ENCODE data around the gene TMEM254.

DNA sequence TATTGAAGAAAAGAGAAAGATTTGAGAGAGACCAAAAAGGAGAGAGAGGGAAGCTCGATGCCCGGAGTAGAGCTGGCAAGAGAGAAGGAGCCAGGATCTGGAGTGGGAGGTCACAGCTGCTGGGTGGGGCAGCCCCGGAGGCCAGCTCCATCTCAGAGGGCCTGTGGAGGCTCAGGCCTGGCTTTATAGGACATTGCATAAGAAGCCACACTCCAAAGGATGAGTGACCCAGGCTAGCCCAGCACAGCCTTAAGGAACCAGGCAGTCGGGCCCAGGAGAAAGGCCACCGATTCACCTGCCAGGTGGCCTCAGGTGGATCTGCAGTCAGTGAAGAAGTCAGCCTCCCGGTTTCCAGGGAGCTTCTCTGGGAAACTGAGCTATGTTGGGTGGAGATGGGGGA, 54.7 kb downstream of the TMEM254 start:
- TF ChIP-seq, protein P1, sequence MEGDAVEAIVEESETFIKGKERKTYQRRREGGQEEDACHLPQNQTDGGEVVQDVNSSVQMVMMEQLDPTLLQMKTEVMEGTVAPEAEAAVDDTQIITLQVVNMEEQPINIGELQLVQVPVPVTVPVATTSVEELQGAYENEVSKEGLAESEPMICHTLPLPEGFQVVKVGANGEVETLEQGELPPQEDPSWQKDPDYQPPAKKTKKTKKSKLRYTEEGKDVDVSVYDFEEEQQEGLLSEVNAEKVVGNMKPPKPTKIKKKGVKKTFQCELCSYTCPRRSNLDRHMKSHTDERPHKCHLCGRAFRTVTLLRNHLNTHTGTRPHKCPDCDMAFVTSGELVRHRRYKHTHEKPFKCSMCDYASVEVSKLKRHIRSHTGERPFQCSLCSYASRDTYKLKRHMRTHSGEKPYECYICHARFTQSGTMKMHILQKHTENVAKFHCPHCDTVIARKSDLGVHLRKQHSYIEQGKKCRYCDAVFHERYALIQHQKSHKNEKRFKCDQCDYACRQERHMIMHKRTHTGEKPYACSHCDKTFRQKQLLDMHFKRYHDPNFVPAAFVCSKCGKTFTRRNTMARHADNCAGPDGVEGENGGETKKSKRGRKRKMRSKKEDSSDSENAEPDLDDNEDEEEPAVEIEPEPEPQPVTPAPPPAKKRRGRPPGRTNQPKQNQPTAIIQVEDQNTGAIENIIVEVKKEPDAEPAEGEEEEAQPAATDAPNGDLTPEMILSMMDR (tag by site-specific recombination; IDR thresholded peaks at IDR 0.05): no peak
- TF ChIP-seq YY1 (tag by site-specific recombination; IDR thresholded peaks at IDR 0.05) (no peak), ZNF221 (tag by site-specific recombination; IDR thresholded peaks at IDR 0.05; ENCODE audit: borderline replicate concordance) (no peak), ZNF404 (tag by site-specific recombination; IDR thresholded peaks at IDR 0.05) (no peak), ZNF10 (tag by site-specific recombination; IDR thresholded peaks at IDR 0.05) (no peak), ZBTB21 (tag by site-specific recombination; IDR thresholded peaks at IDR 0.05) (no peak), MYNN (tag by site-specific recombination; IDR thresholded peaks at IDR 0.05; ENCODE audit: borderline replicate concordance) (no peak), ZNF184 (tag by site-specific recombination; IDR thresholded peaks at IDR 0.05) (no peak), ZFP37 (tag by site-specific recombination; IDR thresholded peaks at IDR 0.05) (no peak), ZNF792 (tag by site-specific recombination; IDR thresholded peaks at IDR 0.05) (no peak)
- TF ChIP-seq, protein P2, sequence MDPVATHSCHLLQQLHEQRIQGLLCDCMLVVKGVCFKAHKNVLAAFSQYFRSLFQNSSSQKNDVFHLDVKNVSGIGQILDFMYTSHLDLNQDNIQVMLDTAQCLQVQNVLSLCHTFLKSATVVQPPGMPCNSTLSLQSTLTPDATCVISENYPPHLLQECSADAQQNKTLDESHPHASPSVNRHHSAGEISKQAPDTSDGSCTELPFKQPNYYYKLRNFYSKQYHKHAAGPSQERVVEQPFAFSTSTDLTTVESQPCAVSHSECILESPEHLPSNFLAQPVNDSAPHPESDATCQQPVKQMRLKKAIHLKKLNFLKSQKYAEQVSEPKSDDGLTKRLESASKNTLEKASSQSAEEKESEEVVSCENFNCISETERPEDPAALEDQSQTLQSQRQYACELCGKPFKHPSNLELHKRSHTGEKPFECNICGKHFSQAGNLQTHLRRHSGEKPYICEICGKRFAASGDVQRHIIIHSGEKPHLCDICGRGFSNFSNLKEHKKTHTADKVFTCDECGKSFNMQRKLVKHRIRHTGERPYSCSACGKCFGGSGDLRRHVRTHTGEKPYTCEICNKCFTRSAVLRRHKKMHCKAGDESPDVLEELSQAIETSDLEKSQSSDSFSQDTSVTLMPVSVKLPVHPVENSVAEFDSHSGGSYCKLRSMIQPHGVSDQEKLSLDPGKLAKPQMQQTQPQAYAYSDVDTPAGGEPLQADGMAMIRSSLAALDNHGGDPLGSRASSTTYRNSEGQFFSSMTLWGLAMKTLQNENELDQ (tag by site-specific recombination; IDR thresholded peaks at IDR 0.05; ENCODE audit: low read depth): no peak

Data from HEK293 (cell line).